ENCODE data around the gene PREP. TPM values are rescaled to one million over a fixed set of nuclear protein-coding genes. Genes with fewer than 3 reads are reported as not detected.
A peak's percentile ranks its signal among the peaks of the same experiment; 100 is the strongest.

Gene PREP
- total and polyA plus RNA-seq, 7 experiments from 2014 or later, result 22.2 to 51.1 (median 33.4) TPM

- POLR2A ChIA-PET, result no interaction called here
- Mint-ChIP-seq H3K4me1 (peaks cover 0 to 11% (median 0%) of the 10 kb centered on the region in 7 donors), H3K9me3 (no peaks in the 10 kb centered on the region), H3K27ac (no peak overlapping the region), H3K4me3 (no peak overlapping the region), H3K27me3 (no peaks in the 10 kb centered on the region), H3K36me3 (peaks cover 16 to 73% (median 62%) of the 10 kb centered on the region in 5 donors)
- intact Hi-C loops (cut with micrococcal nuclease), result no loop called here
- H3K27me3 ChIP-seq (ENCODE audit: control insufficient read depth in 2 of 2, insufficient read depth in 2 of 2, low read length in 2 of 2), result no peaks in the 10 kb centered on the region
- H3K27ac ChIP-seq (ENCODE audit: low read depth, low read length), result no peak overlapping the region
- no peaks in the 10 kb centered on the region for H3K4me1 ChIP-seq (ENCODE audit: control insufficient read depth in 2 of 2, insufficient read depth in 2 of 2, low read length in 2 of 2)
- H3K4me3 ChIP-seq (ENCODE audit: low read length), result no peak overlapping the region
- peaks cover 0 to 74% (median 11%) of the 10 kb centered on the region in 3 experiments for H3K36me3 ChIP-seq (ENCODE audit: control insufficient read depth in 2 of 3, insufficient read depth in 3 of 3, low read length in 3 of 3)
- ATAC-seq, result no peak
- CTCF ChIA-PET, result no interaction called here
- DNase-seq, result no peak
- no peaks in the 10 kb centered on the region for H3K9me3 ChIP-seq (ENCODE audit: control insufficient read depth in 2 of 3, low read length in 3 of 3)
These were observed 72.5 kb downstream of the PREP start for GRCh38 chr6:105330364-105330763.

- Mint-ChIP-seq H3K27ac (no peak overlapping the region), H3K36me3 (peaks cover 12 to 85% (median 65%) of the 10 kb centered on the region in 5 donors), H3K4me3 (no peak overlapping the region), H3K9me3 (no peaks in the 10 kb centered on the region), H3K4me1 (peaks cover 0 to 11% (median 0%) of the 10 kb centered on the region in 7 donors), H3K27me3 (no peaks in the 10 kb centered on the region)
- Histone ChIP-seq H3K27ac (ENCODE audit: low read depth, low read length) (no peak overlapping the region), H3K36me3 (ENCODE audit: control insufficient read depth in 2 of 3, insufficient read depth in 3 of 3, low read length in 3 of 3) (peaks cover 9 to 85% (median 11%) of the 10 kb centered on the region in 3 experiments), H3K9me3 (ENCODE audit: control insufficient read depth in 2 of 3, low read length in 3 of 3) (no peaks in the 10 kb centered on the region), H3K27me3 (ENCODE audit: control insufficient read depth in 2 of 2, insufficient read depth in 2 of 2, low read length in 2 of 2) (no peaks in the 10 kb centered on the region), H3K4me3 (ENCODE audit: low read length) (no peak overlapping the region), H3K4me1 (ENCODE audit: control insufficient read depth in 2 of 2, insufficient read depth in 2 of 2, low read length in 2 of 2) (no peaks in the 10 kb centered on the region)
- no peak for DNase-seq
- no peak for ATAC-seq
- ChIA-PET POLR2A (no interaction called here), CTCF (no interaction called here)
- intact Hi-C loops (cut with micrococcal nuclease), result no loop called here
These were observed 75.8 kb downstream of the PREP start for GRCh38 chr6:105326833-105327770.

DNA sequence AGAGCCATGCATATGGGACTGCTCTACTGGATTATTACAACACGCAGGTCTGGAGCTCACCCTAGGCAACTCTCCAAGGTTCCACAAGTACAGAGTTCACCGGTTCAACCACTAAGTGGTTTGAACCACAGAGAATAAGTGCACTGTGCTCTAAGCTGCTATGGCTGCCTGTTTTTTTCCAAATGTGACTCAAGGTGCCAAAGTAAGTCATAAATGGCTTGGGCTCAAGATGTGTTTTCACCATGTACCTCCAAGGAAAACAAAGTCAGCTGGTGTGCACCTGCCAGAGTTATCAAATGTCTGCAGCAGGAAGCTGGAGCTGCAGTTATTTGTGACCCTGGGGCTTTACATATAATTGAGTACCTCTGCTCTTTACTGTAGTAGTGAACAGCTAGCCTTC lies 76.7 kb downstream of the PREP start:
- H3K4me3 Mint-ChIP-seq, result no peak overlapping the region
- intact Hi-C loops (cut with micrococcal nuclease), result no loop called here
- Histone ChIP-seq H3K4me1 (ENCODE audit: control insufficient read depth in 2 of 2, insufficient read depth in 2 of 2, low read length in 2 of 2) (no peaks in the 10 kb centered on the region), H3K27ac (ENCODE audit: low read depth, low read length) (no peak overlapping the region), H3K36me3 (ENCODE audit: control insufficient read depth in 2 of 3, insufficient read depth in 3 of 3, low read length in 3 of 3) (peaks cover 6 to 83% (median 9%) of the 10 kb centered on the region in 3 experiments), H3K27me3 (ENCODE audit: control insufficient read depth in 2 of 2, insufficient read depth in 2 of 2, low read length in 2 of 2) (no peaks in the 10 kb centered on the region), H3K9me3 (ENCODE audit: control insufficient read depth in 2 of 3, low read length in 3 of 3) (no peaks in the 10 kb centered on the region), H3K4me3 (ENCODE audit: low read length) (no peak overlapping the region)
- no peaks in the 10 kb centered on the region for H3K9me3 Mint-ChIP-seq
- CTCF ChIA-PET, result no interaction called here
- peak overlapping the region in 1 of 9 donors; percentile 17 for H3K27ac Mint-ChIP-seq
- H3K27me3 Mint-ChIP-seq, result no peaks in the 10 kb centered on the region
- DNase-seq, result no peak
- no peak for ATAC-seq
- H3K36me3 Mint-ChIP-seq, result peaks cover 13 to 84% (median 66%) of the 10 kb centered on the region in 5 donors
- POLR2A ChIA-PET, result no interaction called here
- peaks cover 0 to 11% (median 0%) of the 10 kb centered on the region in 7 donors for H3K4me1 Mint-ChIP-seq

GRCh38 chr6:105324386-105324950 lies 78.4 kb downstream of the PREP start:
- ChIA-PET POLR2A (no interaction called here), CTCF (no interaction called here)
- no peak overlapping the region for H3K4me3 Mint-ChIP-seq
- H3K36me3 ChIP-seq (ENCODE audit: control insufficient read depth in 2 of 3, insufficient read depth in 3 of 3, low read length in 3 of 3), result peaks cover 7 to 72% (median 9%) of the 10 kb centered on the region in 3 experiments
- ATAC-seq (no peak), DNase-seq (no peak)
- H3K27me3 ChIP-seq (ENCODE audit: control insufficient read depth in 2 of 2, insufficient read depth in 2 of 2, low read length in 2 of 2), result no peaks in the 10 kb centered on the region
- no peak overlapping the region for H3K27ac Mint-ChIP-seq
- no peaks in the 10 kb centered on the region for H3K4me1 ChIP-seq (ENCODE audit: control insufficient read depth in 2 of 2, insufficient read depth in 2 of 2, low read length in 2 of 2)
- peaks cover 0 to 5% (median 0%) of the 10 kb centered on the region in 7 donors for H3K4me1 Mint-ChIP-seq
- H3K4me3 ChIP-seq (ENCODE audit: low read length), result no peak overlapping the region
- no peak overlapping the region for H3K27ac ChIP-seq (ENCODE audit: low read depth, low read length)
- H3K9me3 ChIP-seq (ENCODE audit: control insufficient read depth in 2 of 3, low read length in 3 of 3), result no peaks in the 10 kb centered on the region
- H3K36me3 Mint-ChIP-seq, result peaks cover 15 to 70% (median 49%) of the 10 kb centered on the region in 5 donors
- H3K9me3 Mint-ChIP-seq, result no peaks in the 10 kb centered on the region
- intact Hi-C loops (cut with micrococcal nuclease), result no loop called here
- no peaks in the 10 kb centered on the region for H3K27me3 Mint-ChIP-seq

GRCh38 chr6:105322499-105323225 lies 80.2 kb downstream of the PREP start:
- POLR2A ChIA-PET, result no interaction called here
- DNase-seq (no peak), ATAC-seq (no peak)
- Mint-ChIP-seq H3K9me3 (no peaks in the 10 kb centered on the region), H3K27ac (no peak overlapping the region), H3K27me3 (no peaks in the 10 kb centered on the region), H3K36me3 (peaks cover 10 to 70% (median 49%) of the 10 kb centered on the region in 5 donors), H3K4me1 (peaks cover 0 to 5% (median 0%) of the 10 kb centered on the region in 7 donors), H3K4me3 (no peak overlapping the region)
- Histone ChIP-seq H3K27ac (ENCODE audit: low read depth, low read length) (no peak overlapping the region), H3K9me3 (ENCODE audit: control insufficient read depth in 2 of 3, low read length in 3 of 3) (no peaks in the 10 kb centered on the region), H3K4me3 (ENCODE audit: low read length) (no peak overlapping the region), H3K4me1 (ENCODE audit: control insufficient read depth in 2 of 2, insufficient read depth in 2 of 2, low read length in 2 of 2) (no peaks in the 10 kb centered on the region), H3K27me3 (ENCODE audit: control insufficient read depth in 2 of 2, insufficient read depth in 2 of 2, low read length in 2 of 2) (no peaks in the 10 kb centered on the region), H3K36me3 (ENCODE audit: control insufficient read depth in 2 of 3, insufficient read depth in 3 of 3, low read length in 3 of 3) (peaks cover 3 to 57% (median 9%) of the 10 kb centered on the region in 3 experiments)
- CTCF ChIA-PET, result no interaction called here
- intact Hi-C loops (cut with micrococcal nuclease), result no loop called here

DNA sequence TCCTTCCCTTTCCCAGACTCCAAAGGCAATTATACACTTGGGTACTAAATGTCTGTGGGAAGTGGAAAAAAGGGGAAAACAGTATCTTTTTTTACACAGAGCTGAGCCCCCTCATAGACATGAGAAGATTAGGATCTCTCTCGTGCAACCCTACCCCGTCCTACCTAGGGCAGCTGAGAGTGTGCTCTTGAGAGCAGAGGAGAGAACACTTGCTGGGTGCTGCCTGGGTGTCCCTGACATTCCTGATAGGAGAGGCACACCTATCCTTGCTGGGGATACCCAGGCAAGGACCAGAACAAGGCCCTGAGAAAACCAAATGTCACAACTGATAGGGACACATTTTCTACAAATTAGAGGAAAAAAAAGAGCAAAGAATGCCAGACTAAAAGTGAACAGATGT lies 81.2 kb downstream of the PREP start:
- intact Hi-C loops (cut with micrococcal nuclease), result loop anchor here in 1 of 2 donors (2.0 kb wide), 1 partner anchor 81 kb away; the partner anchor contains the start of gene PREP
- Mint-ChIP-seq H3K27ac (peak overlapping the region in 1 of 9 donors; percentile 46), H3K4me3 (no peak overlapping the region), H3K36me3 (peaks cover 14 to 68% (median 47%) of the 10 kb centered on the region in 5 donors), H3K9me3 (no peaks in the 10 kb centered on the region), H3K27me3 (no peaks in the 10 kb centered on the region), H3K4me1 (peaks cover 0 to 5% (median 0%) of the 10 kb centered on the region in 7 donors)
- CTCF ChIA-PET, result no interaction called here
- DNase-seq, result no peak
- Histone ChIP-seq H3K27me3 (ENCODE audit: control insufficient read depth in 2 of 2, insufficient read depth in 2 of 2, low read length in 2 of 2) (no peaks in the 10 kb centered on the region), H3K4me1 (ENCODE audit: control insufficient read depth in 2 of 2, insufficient read depth in 2 of 2, low read length in 2 of 2) (no peaks in the 10 kb centered on the region), H3K27ac (ENCODE audit: low read depth, low read length) (no peak overlapping the region), H3K4me3 (ENCODE audit: low read length) (no peak overlapping the region), H3K36me3 (ENCODE audit: control insufficient read depth in 2 of 3, insufficient read depth in 3 of 3, low read length in 3 of 3) (peaks cover 3 to 53% (median 9%) of the 10 kb centered on the region in 3 experiments), H3K9me3 (ENCODE audit: control insufficient read depth in 2 of 3, low read length in 3 of 3) (no peaks in the 10 kb centered on the region)
- ATAC-seq, result no peak
- POLR2A ChIA-PET, result no interaction called here
